ENCODE measurements around the gene ASB10. TPM values are rescaled to one million over a fixed set of nuclear protein-coding genes. Genes with fewer than 3 reads are reported as not detected.

ASB10 gene
- total and polyA plus RNA-seq, 4 donors = not detected

GRCh38 chr7:151135525-151135845 lies 51.6 kb downstream of the ASB10 start:
- H3K27ac ChIP-seq (ENCODE audit: low read depth in 1 of 2, low read length in 2 of 2) = no peak overlapping the region
- H3K9me3 ChIP-seq (ENCODE audit: control insufficient read depth in 4 of 4, low read length in 3 of 4) = no peaks in the 10 kb centered on the region
- no peak overlapping the region for H3K4me3 ChIP-seq (ENCODE audit: low read depth in 1 of 3, low read length in 3 of 3)
- peaks cover 19 to 71% (median 27%) of the 10 kb centered on the region in 4 donors for H3K36me3 ChIP-seq (ENCODE audit: control insufficient read depth in 4 of 4, insufficient read depth in 3 of 4, low read depth in 1 of 4, low read length in 3 of 4)
- TF ChIP-seq EGR1 (IDR thresholded peaks at IDR 0.05; ENCODE audit: low read depth in 2 of 2) (no peak), JUND (IDR thresholded peaks at IDR 0.05) (no peak), NR2F2 (IDR thresholded peaks at IDR 0.05) (no peak), CTCF (IDR thresholded peaks at IDR 0.05; ENCODE audit: low read depth, low read length, missing input control) (no peak), FOXA1 (IDR thresholded peaks at IDR 0.05) (no peak), RAD21 (IDR thresholded peaks at IDR 0.05) (no peak), GABPA (IDR thresholded peaks at IDR 0.05 in 1 of 2, conservative IDR thresholded peaks at IDR 0.05 in 1 of 2) (no peak), HNF4G (IDR thresholded peaks at IDR 0.05) (no peak), FOXA2 (IDR thresholded peaks at IDR 0.05) (no peak), HNF4A (conservative IDR thresholded peaks at IDR 0.05) (no peak), SP1 (IDR thresholded peaks at IDR 0.05) (no peak), YY1 (IDR thresholded peaks at IDR 0.05) (no peak), RXRA (IDR thresholded peaks at IDR 0.05) (no peak)
- TF ChIP-seq, protein P1, sequence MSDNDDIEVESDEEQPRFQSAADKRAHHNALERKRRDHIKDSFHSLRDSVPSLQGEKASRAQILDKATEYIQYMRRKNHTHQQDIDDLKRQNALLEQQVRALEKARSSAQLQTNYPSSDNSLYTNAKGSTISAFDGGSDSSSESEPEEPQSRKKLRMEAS (IDR thresholded peaks at IDR 0.05) = no peak
- TF ChIP-seq, protein P2, sequence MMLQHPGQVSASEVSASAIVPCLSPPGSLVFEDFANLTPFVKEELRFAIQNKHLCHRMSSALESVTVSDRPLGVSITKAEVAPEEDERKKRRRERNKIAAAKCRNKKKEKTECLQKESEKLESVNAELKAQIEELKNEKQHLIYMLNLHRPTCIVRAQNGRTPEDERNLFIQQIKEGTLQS (IDR thresholded peaks at IDR 0.05) = no peak
- TF ChIP-seq, protein P3, sequence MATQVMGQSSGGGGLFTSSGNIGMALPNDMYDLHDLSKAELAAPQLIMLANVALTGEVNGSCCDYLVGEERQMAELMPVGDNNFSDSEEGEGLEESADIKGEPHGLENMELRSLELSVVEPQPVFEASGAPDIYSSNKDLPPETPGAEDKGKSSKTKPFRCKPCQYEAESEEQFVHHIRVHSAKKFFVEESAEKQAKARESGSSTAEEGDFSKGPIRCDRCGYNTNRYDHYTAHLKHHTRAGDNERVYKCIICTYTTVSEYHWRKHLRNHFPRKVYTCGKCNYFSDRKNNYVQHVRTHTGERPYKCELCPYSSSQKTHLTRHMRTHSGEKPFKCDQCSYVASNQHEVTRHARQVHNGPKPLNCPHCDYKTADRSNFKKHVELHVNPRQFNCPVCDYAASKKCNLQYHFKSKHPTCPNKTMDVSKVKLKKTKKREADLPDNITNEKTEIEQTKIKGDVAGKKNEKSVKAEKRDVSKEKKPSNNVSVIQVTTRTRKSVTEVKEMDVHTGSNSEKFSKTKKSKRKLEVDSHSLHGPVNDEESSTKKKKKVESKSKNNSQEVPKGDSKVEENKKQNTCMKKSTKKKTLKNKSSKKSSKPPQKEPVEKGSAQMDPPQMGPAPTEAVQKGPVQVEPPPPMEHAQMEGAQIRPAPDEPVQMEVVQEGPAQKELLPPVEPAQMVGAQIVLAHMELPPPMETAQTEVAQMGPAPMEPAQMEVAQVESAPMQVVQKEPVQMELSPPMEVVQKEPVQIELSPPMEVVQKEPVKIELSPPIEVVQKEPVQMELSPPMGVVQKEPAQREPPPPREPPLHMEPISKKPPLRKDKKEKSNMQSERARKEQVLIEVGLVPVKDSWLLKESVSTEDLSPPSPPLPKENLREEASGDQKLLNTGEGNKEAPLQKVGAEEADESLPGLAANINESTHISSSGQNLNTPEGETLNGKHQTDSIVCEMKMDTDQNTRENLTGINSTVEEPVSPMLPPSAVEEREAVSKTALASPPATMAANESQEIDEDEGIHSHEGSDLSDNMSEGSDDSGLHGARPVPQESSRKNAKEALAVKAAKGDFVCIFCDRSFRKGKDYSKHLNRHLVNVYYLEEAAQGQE (IDR thresholded peaks at IDR 0.05) = no peak
- WGBS = 98% methylated on average over 5 of the region's 5 CpGs
- DNase-seq (ENCODE audit: low spot score) = no peak
- H3K4me1 ChIP-seq (ENCODE audit: control insufficient read depth in 4 of 4, insufficient read depth in 4 of 4, low read length in 3 of 4) = no peaks in the 10 kb centered on the region
- H3K9ac ChIP-seq (ENCODE audit: low read depth in 1 of 2, low read length in 2 of 2) = no peak overlapping the region
- no peaks in the 10 kb centered on the region for H3K27me3 ChIP-seq (ENCODE audit: control insufficient read depth in 4 of 4, insufficient read depth in 4 of 4, low read length in 3 of 4)

- 96% methylated on average over 14 of the region's 14 CpGs for WGBS
- no peaks in the 10 kb centered on the region for H3K27me3 ChIP-seq (ENCODE audit: control insufficient read depth in 4 of 4, insufficient read depth in 4 of 4, low read length in 3 of 4)
- peaks cover 19 to 73% (median 29%) of the 10 kb centered on the region in 4 donors for H3K36me3 ChIP-seq (ENCODE audit: control insufficient read depth in 4 of 4, insufficient read depth in 3 of 4, low read depth in 1 of 4, low read length in 3 of 4)
- no peak for DNase-seq (ENCODE audit: low spot score)
- no peak overlapping the region for H3K9ac ChIP-seq (ENCODE audit: low read depth in 1 of 2, low read length in 2 of 2)
- no peaks in the 10 kb centered on the region for H3K9me3 ChIP-seq (ENCODE audit: control insufficient read depth in 4 of 4, low read length in 3 of 4)
- H3K4me3 ChIP-seq (ENCODE audit: low read depth in 1 of 3, low read length in 3 of 3) = no peak overlapping the region
- H3K27ac ChIP-seq (ENCODE audit: low read depth in 1 of 2, low read length in 2 of 2) = no peak overlapping the region
- no peaks in the 10 kb centered on the region for H3K4me1 ChIP-seq (ENCODE audit: control insufficient read depth in 4 of 4, insufficient read depth in 4 of 4, low read length in 3 of 4)
- TF ChIP-seq, protein P2 (IDR thresholded peaks at IDR 0.05) = no peak
- TF ChIP-seq, protein P1 (IDR thresholded peaks at IDR 0.05) = no peak
- TF ChIP-seq NR2F2 (IDR thresholded peaks at IDR 0.05) = no peak
- no peak for TF ChIP-seq FOXA2 (IDR thresholded peaks at IDR 0.05)
- TF ChIP-seq RAD21 (IDR thresholded peaks at IDR 0.05) = no peak
- TF ChIP-seq FOXA1 (IDR thresholded peaks at IDR 0.05) = no peak
- TF ChIP-seq GABPA (IDR thresholded peaks at IDR 0.05 in 1 of 2, conservative IDR thresholded peaks at IDR 0.05 in 1 of 2) = no peak
- no peak for TF ChIP-seq ZBTB33 (IDR thresholded peaks at IDR 0.05)
- TF ChIP-seq TAF1 (conservative IDR thresholded peaks at IDR 0.05) = no peak
- no peak for TF ChIP-seq CTCF (IDR thresholded peaks at IDR 0.05; ENCODE audit: low read depth, low read length, missing input control)
- no peak for TF ChIP-seq JUND (IDR thresholded peaks at IDR 0.05)
- TF ChIP-seq YY1 (IDR thresholded peaks at IDR 0.05) = no peak
- TF ChIP-seq HNF4G (IDR thresholded peaks at IDR 0.05) = no peak
- no peak for TF ChIP-seq HNF4A (conservative IDR thresholded peaks at IDR 0.05)
- TF ChIP-seq SP1 (IDR thresholded peaks at IDR 0.05) = no peak
Measured at GRCh38 chr7:151134743-151135524, 52.1 kb downstream of the ASB10 start.

Measured in liver (tissue), 9 donors.